Measurements from ENCODE around the gene SPRY2.

Gene SPRY2

GRCh38 chr13:80290591-80290990 is 50.3 kb downstream of the SPRY2 start:
- no peak for DNase-seq (ENCODE audit: low read depth)
- TF ChIP-seq CTCF (IDR thresholded peaks at IDR 0.05; ENCODE audit: control insufficient read depth, extremely low read depth, insufficient read depth), result no peak
- no peak overlapping the region for H3K4me3 ChIP-seq (ENCODE audit: low read depth, low read length)

Data from LNCaP clone FGC (cell line).